H1 (cell line): ENCODE results near the gene KRTAP6-1. TPM values are rescaled to one million over a fixed set of nuclear protein-coding genes. Genes with fewer than 3 reads are reported as not detected.

Experiments
- HDAC6 ChIP-seq: IDR thresholded peaks from one replicate; pipeline ENCODE4 v1.7.1; 2012; ENCODE audit warnings: low read depth, mild to moderate bottlenecking, inconsistent platforms, low read length, moderate library complexity
- JUN ChIP-seq: IDR thresholded peaks from 2 replicates; pipeline ENCODE4 v1.6.1; 2011; ENCODE audit warnings: low read depth, mild to moderate bottlenecking, improper control_type of control experiment, low read length
- JUND ChIP-seq: IDR thresholded peaks from 2 replicates; pipeline ENCODE4 v1.6.1; 2011; ENCODE audit warnings: mild to moderate bottlenecking, improper control_type of control experiment, low read length
- RNF2 ChIP-seq: fragments of 200-900, 300-1000 bp; sonication (generic); IDR thresholded peaks from 2 replicates; pipeline ENCODE4 v1.7.1; 2016; ENCODE audit warnings: borderline replicate concordance, low read depth, mild to moderate bottlenecking, antibody characterized with exemption, low read length; ENCODE audit not compliant: poor library complexity, severe bottlenecking; ENCODE audit errors: missing control alignments
- SAP30 ChIP-seq: fragments of 300-600 bp; sonication (generic); IDR thresholded peaks from 2 replicates; pipeline ENCODE4 v1.7.1; 2012; ENCODE audit warnings: low read length, moderate library complexity, mild to moderate bottlenecking, inconsistent platforms; ENCODE audit not compliant: insufficient read depth, insufficient replicate concordance
- TAF1 ChIP-seq: IDR thresholded peaks from 2 replicates; pipeline ENCODE4 v1.6.1; 2011; ENCODE audit warnings: mild to moderate bottlenecking, low read depth, low read length
- polyA plus RNA-seq, 7 experiments: library from polyadenylated mRNA; depleted of rRNA in 3 of 7; stranded (reverse) in 5 of 7; unstranded in 2 of 7; fragments of >200 nt in 5 of 7; fragments of 200-250 nt in 2 of 7; gene quantifications; 1 replicate in 5 of 7; 2 replicates in 1 of 7; 4 replicates in 1 of 7; pipeline versions ENCODE4 v1.2.1 to v1.2.3, GENCODE V29; 2011 to 2013; ENCODE audit warnings: missing spikeins in 2 of 7, mixed read lengths in 2 of 7
- total RNA-seq: library from RNA; stranded (reverse); fragmentation: NEBNext Ultra II Directional; extraction: Animal tissue kit (Norgen Biotek cat#: 25700); gene quantifications from 2 replicates; pipeline ENCODE4 v1.2.1, GENCODE V29; 2021
- TF ChIP-seq, protein P1 (sequence below): fragments of 300-600 bp; sonication (generic); IDR thresholded peaks from 2 replicates; pipeline ENCODE4 v1.7.1; 2012; ENCODE audit warnings: low read length, moderate library complexity, mild to moderate bottlenecking, inconsistent platforms; ENCODE audit not compliant: insufficient replicate concordance

The KRTAP6-1 gene
- total and polyA plus RNA-seq, 2 of the 8 experiments (the other 6 are each of a cell fraction or from before 2014, with no cell fraction given), result not detected

DNA sequence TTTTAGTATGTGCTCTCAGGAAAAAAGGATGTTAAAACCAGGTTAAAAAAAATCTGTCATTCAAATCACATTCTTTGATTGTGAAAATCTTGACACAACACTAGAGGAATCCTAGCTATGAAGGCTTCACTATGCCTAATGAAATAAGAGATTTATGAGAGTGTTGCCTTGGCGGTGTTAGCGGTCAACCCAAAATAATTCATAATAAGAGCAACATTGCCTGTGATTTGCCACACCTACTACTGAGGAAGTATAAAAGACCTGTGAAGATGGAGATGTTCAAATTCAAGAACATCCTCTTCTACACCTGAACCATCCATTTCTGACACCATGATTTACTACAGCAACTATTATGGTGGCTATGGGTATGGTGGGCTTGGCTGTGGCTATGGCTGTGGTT lies 2.4 kb upstream of the KRTAP6-1 start, which contains the start of gene KRTAP20-1 (continued):
- TF ChIP-seq, protein P1, sequence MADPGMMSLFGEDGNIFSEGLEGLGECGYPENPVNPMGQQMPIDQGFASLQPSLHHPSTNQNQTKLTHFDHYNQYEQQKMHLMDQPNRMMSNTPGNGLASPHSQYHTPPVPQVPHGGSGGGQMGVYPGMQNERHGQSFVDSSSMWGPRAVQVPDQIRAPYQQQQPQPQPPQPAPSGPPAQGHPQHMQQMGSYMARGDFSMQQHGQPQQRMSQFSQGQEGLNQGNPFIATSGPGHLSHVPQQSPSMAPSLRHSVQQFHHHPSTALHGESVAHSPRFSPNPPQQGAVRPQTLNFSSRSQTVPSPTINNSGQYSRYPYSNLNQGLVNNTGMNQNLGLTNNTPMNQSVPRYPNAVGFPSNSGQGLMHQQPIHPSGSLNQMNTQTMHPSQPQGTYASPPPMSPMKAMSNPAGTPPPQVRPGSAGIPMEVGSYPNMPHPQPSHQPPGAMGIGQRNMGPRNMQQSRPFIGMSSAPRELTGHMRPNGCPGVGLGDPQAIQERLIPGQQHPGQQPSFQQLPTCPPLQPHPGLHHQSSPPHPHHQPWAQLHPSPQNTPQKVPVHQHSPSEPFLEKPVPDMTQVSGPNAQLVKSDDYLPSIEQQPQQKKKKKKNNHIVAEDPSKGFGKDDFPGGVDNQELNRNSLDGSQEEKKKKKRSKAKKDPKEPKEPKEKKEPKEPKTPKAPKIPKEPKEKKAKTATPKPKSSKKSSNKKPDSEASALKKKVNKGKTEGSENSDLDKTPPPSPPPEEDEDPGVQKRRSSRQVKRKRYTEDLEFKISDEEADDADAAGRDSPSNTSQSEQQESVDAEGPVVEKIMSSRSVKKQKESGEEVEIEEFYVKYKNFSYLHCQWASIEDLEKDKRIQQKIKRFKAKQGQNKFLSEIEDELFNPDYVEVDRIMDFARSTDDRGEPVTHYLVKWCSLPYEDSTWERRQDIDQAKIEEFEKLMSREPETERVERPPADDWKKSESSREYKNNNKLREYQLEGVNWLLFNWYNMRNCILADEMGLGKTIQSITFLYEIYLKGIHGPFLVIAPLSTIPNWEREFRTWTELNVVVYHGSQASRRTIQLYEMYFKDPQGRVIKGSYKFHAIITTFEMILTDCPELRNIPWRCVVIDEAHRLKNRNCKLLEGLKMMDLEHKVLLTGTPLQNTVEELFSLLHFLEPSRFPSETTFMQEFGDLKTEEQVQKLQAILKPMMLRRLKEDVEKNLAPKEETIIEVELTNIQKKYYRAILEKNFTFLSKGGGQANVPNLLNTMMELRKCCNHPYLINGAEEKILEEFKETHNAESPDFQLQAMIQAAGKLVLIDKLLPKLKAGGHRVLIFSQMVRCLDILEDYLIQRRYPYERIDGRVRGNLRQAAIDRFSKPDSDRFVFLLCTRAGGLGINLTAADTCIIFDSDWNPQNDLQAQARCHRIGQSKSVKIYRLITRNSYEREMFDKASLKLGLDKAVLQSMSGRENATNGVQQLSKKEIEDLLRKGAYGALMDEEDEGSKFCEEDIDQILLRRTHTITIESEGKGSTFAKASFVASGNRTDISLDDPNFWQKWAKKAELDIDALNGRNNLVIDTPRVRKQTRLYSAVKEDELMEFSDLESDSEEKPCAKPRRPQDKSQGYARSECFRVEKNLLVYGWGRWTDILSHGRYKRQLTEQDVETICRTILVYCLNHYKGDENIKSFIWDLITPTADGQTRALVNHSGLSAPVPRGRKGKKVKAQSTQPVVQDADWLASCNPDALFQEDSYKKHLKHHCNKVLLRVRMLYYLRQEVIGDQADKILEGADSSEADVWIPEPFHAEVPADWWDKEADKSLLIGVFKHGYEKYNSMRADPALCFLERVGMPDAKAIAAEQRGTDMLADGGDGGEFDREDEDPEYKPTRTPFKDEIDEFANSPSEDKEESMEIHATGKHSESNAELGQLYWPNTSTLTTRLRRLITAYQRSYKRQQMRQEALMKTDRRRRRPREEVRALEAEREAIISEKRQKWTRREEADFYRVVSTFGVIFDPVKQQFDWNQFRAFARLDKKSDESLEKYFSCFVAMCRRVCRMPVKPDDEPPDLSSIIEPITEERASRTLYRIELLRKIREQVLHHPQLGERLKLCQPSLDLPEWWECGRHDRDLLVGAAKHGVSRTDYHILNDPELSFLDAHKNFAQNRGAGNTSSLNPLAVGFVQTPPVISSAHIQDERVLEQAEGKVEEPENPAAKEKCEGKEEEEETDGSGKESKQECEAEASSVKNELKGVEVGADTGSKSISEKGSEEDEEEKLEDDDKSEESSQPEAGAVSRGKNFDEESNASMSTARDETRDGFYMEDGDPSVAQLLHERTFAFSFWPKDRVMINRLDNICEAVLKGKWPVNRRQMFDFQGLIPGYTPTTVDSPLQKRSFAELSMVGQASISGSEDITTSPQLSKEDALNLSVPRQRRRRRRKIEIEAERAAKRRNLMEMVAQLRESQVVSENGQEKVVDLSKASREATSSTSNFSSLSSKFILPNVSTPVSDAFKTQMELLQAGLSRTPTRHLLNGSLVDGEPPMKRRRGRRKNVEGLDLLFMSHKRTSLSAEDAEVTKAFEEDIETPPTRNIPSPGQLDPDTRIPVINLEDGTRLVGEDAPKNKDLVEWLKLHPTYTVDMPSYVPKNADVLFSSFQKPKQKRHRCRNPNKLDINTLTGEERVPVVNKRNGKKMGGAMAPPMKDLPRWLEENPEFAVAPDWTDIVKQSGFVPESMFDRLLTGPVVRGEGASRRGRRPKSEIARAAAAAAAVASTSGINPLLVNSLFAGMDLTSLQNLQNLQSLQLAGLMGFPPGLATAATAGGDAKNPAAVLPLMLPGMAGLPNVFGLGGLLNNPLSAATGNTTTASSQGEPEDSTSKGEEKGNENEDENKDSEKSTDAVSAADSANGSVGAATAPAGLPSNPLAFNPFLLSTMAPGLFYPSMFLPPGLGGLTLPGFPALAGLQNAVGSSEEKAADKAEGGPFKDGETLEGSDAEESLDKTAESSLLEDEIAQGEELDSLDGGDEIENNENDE, result no peak
- TF ChIP-seq JUND (no peak), JUN (no peak), HDAC6 (no peak), TAF1 (no peak), SAP30 (no peak), RNF2 (no peak)
